ENCODE measurements around the gene GSAP. TPM values are rescaled to one million over a fixed set of nuclear protein-coding genes. Genes with fewer than 3 reads are reported as not detected.

Gene GSAP
- total and polyA plus RNA-seq, 9 of the 15 experiments (the other 6 are each of a cell fraction or from before 2014, with no cell fraction given), result 0.13 TPM; not detected in 8

- TF ChIP-seq GTF3C2 (IDR thresholded peaks at IDR 0.05; ENCODE audit: borderline replicate concordance, extremely low read depth, insufficient read length), result no peak
- no peak for TF ChIP-seq UBTF (IDR thresholded peaks at IDR 0.05; ENCODE audit: borderline replicate concordance in 1 of 2, low read depth in 2 of 2, low read length in 2 of 2)
- TF ChIP-seq NR0B1 (IDR thresholded peaks at IDR 0.05; ENCODE audit: partially characterized antibody), result no peak
- no peak for TF ChIP-seq TRIM24 (IDR thresholded peaks at IDR 0.05)
- no peak for TF ChIP-seq CBX1 (IDR thresholded peaks at IDR 0.05; ENCODE audit: low read depth)
- no peak for TF ChIP-seq SREBF2 (CRISPR knock-in tag; IDR thresholded peaks at IDR 0.05)
- no peak for TF ChIP-seq ZC3H11A (IDR thresholded peaks at IDR 0.05; ENCODE audit: low read depth, low read length)
- TF ChIP-seq ZC3H4 (CRISPR knock-in tag; IDR thresholded peaks at IDR 0.05; ENCODE audit: borderline replicate concordance), result no peak
- no peak for TF ChIP-seq TBL1XR1 (IDR thresholded peaks at IDR 0.05; ENCODE audit: low read length in 2 of 2)
- no peak for TF ChIP-seq ZKSCAN1 (IDR thresholded peaks at IDR 0.05; ENCODE audit: low read depth, low read length)
- no peak for TF ChIP-seq MECOM (CRISPR knock-in tag; IDR thresholded peaks at IDR 0.05)
- no peak for TF ChIP-seq HCFC1 (IDR thresholded peaks at IDR 0.05; ENCODE audit: low read depth, low read length)
Observed at GRCh38 chr7:77331938-77332695, 84.0 kb downstream of the GSAP start (continued).
